Stomach smooth muscle (tissue), 2 donors: ENCODE measurements around the gene SSH3.

Experiments
- H3K27ac ChIP-seq: one replicate; pipeline ENCODE4 v1.7.0; 2013; ENCODE audit warnings: mild to moderate bottlenecking, low read length, inconsistent platforms
- H3K27me3 ChIP-seq, 2 donors: one replicate each; pipeline ENCODE4 v1.7.0; 2013; ENCODE audit warnings: low read length in 2 of 2; ENCODE audit not compliant: insufficient read depth in 2 of 2, control insufficient read depth in 1 of 2
- H3K36me3 ChIP-seq, 2 donors: one replicate each; pipeline ENCODE4 v1.7.0; 2013; ENCODE audit warnings: low read length in 2 of 2; ENCODE audit not compliant: control insufficient read depth in 2 of 2, insufficient read depth in 2 of 2
- H3K4me1 ChIP-seq: one replicate; pipeline ENCODE4 v1.7.0; 2013; ENCODE audit warnings: low read length; ENCODE audit not compliant: control insufficient read depth, insufficient read depth
- H3K4me3 ChIP-seq, 2 donors: one replicate each; pipeline ENCODE4 v1.7.0; 2013; ENCODE audit warnings: low read length in 2 of 2
- H3K9ac ChIP-seq, 2 donors: one replicate each; pipeline ENCODE4 v1.7.0; 2013; ENCODE audit warnings: low read length in 2 of 2, mild to moderate bottlenecking in 1 of 2
- H3K9me3 ChIP-seq, 2 donors: one replicate each; pipeline ENCODE4 v1.7.0; 2013; ENCODE audit warnings: low read length in 2 of 2; ENCODE audit not compliant: control insufficient read depth in 2 of 2
- donor health status: healthy.
- donor health status: Pancreatic carcinoma.

The SSH3 gene

GRCh38 chr11:67268962-67269268, 34.4 kb upstream of the SSH3 start:
- H3K27ac ChIP-seq: peak overlapping the region; percentile 67
- peak overlapping the region in 1 of 2 donors; percentile 84 for H3K4me3 ChIP-seq
- H3K4me1 ChIP-seq: peaks cover 77% of the 10 kb centered on the region
- H3K9ac ChIP-seq: no peak overlapping the region
- peaks cover 0 to 6% of the 10 kb centered on the region in 2 donors for H3K36me3 ChIP-seq
- no peaks in the 10 kb centered on the region for H3K9me3 ChIP-seq
- H3K27me3 ChIP-seq: no peaks in the 10 kb centered on the region

- no peaks in the 10 kb centered on the region for H3K27me3 ChIP-seq
- H3K9ac ChIP-seq: peak overlapping the region; percentile 36 to 47
- peaks cover 82% of the 10 kb centered on the region for H3K4me1 ChIP-seq
- H3K36me3 ChIP-seq: peaks cover 0 to 6% of the 10 kb centered on the region in 2 donors
- peak overlapping the region; percentile 26 to 84 for H3K4me3 ChIP-seq
- no peaks in the 10 kb centered on the region for H3K9me3 ChIP-seq
- H3K27ac ChIP-seq: peak overlapping the region; percentile 67
Measured at GRCh38 chr11:67269401-67270255, 33.7 kb upstream of the SSH3 start.

- H3K4me1 ChIP-seq: peaks cover 91% of the 10 kb centered on the region
- H3K36me3 ChIP-seq: peaks cover 0 to 6% of the 10 kb centered on the region in 2 donors
- no peaks in the 10 kb centered on the region for H3K9me3 ChIP-seq
- H3K27ac ChIP-seq: peak overlapping the region; percentile 67
- H3K27me3 ChIP-seq: no peaks in the 10 kb centered on the region
- peak overlapping the region; percentile 53 to 84 for H3K4me3 ChIP-seq
- H3K9ac ChIP-seq: peak overlapping the region; percentile 36 to 47
Measured at GRCh38 chr11:67270256-67271204, 32.8 kb upstream of the SSH3 start.

- no peaks in the 10 kb centered on the region for H3K9me3 ChIP-seq
- H3K9ac ChIP-seq: no peak overlapping the region
- H3K36me3 ChIP-seq: peaks cover 0 to 6% of the 10 kb centered on the region in 2 donors
- H3K27ac ChIP-seq: peak overlapping the region; percentile 55
- H3K4me1 ChIP-seq: peaks cover 91% of the 10 kb centered on the region
- peak overlapping the region in 1 of 2 donors; percentile 84 for H3K4me3 ChIP-seq
- H3K27me3 ChIP-seq: no peaks in the 10 kb centered on the region
Measured at GRCh38 chr11:67271205-67271540, 32.2 kb upstream of the SSH3 start.

GRCh38 chr11:67271541-67272284, 31.6 kb upstream of the SSH3 start:
- Histone ChIP-seq H3K9me3 (no peaks in the 10 kb centered on the region), H3K4me3 (peak overlapping the region in 1 of 2 donors; percentile 84), H3K9ac (no peak overlapping the region), H3K4me1 (peaks cover 95% of the 10 kb centered on the region), H3K27me3 (no peaks in the 10 kb centered on the region), H3K36me3 (peaks cover 0 to 6% of the 10 kb centered on the region in 2 donors), H3K27ac (peak overlapping the region; percentile 55)

GRCh38 chr11:67272327-67273259, 30.7 kb upstream of the SSH3 start:
- no peaks in the 10 kb centered on the region for H3K27me3 ChIP-seq
- peaks cover 96% of the 10 kb centered on the region for H3K4me1 ChIP-seq
- peak overlapping the region; percentile 55 for H3K27ac ChIP-seq
- peak overlapping the region in 1 of 2 donors; percentile 36 for H3K9ac ChIP-seq
- no peaks in the 10 kb centered on the region for H3K9me3 ChIP-seq
- H3K36me3 ChIP-seq: peaks cover 0 to 6% of the 10 kb centered on the region in 2 donors
- H3K4me3 ChIP-seq: peak overlapping the region in 1 of 2 donors; percentile 29

GRCh38 chr11:67273260-67273990, 29.9 kb upstream of the SSH3 start:
- Histone ChIP-seq H3K4me1 (peaks cover 96% of the 10 kb centered on the region), H3K27me3 (no peaks in the 10 kb centered on the region), H3K9ac (peak overlapping the region in 1 of 2 donors; percentile 13)

GRCh38 chr11:67274768-67275605, 28.3 kb upstream of the SSH3 start:
- Histone ChIP-seq H3K27ac (peak overlapping the region; percentile 62), H3K4me1 (peaks cover 90% of the 10 kb centered on the region), H3K9ac (no peak overlapping the region), H3K9me3 (no peaks in the 10 kb centered on the region), H3K27me3 (no peaks in the 10 kb centered on the region), H3K4me3 (peak overlapping the region in 1 of 2 donors; percentile 15), H3K36me3 (peaks cover 8 to 16% of the 10 kb centered on the region in 2 donors)

More at GRCh38 chr11:67273260-67273990, 29.9 kb upstream of the SSH3 start:
- peak overlapping the region in 1 of 2 donors; percentile 29 for H3K4me3 ChIP-seq
- H3K36me3 ChIP-seq: peaks cover 0 to 6% of the 10 kb centered on the region in 2 donors
- H3K27ac ChIP-seq: peak overlapping the region; percentile 55
- no peaks in the 10 kb centered on the region for H3K9me3 ChIP-seq
